DMS153 (cell line): Measurements from ENCODE around the gene MYBPH.

Experiments
- DNase-seq: peaks from one replicate; lab custom pipeline; 2025; lab: John Stamatoyannopoulos, UW

The MYBPH gene

GRCh38 chr1:203148579-203148978 is 27.0 kb downstream of the MYBPH start:
- DNase-seq: no peak

DNA sequence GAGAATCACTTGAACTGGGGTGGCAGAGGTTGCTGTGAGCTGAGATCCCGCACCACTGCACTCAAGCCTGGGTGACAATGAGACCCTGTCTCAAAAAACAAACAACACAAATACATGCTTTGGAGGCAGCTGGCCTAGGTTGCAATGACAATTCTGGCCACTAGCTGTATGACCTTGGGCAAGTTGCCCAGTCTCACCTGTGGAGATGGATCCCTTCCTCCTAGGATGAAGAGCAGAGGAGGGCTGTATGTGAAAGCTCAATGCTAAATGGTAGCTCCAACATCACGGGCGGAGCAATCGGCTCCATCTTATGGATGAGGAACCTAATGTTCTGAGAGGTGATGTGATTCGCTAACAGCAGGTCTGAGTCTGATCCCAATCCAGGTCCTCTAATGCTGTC is 27.5 kb downstream of the MYBPH start:
- DNase-seq: no peak

- DNase-seq: no peak
These were observed 28.2 kb downstream of the MYBPH start for GRCh38 chr1:203147376-203147775.

DNA sequence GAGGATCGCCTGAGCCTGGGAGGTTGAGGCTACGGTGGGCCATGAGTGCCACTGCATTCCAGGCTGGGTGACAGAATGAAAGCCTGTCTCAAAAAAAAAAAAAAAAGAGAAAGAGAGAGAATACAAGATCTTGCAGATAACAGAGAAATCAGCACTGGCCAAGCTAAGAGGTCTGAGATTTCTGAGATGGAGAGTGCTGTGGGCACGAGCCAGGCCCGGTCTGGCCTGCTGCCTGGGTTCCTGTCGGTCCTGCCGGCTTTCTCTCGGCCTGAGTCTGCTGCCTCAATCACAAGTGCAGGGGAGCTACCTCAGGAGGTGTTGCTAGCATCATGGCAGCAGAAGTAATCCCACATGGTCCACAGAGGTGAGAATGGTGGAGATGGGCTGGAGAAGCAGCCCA is 29.1 kb downstream of the MYBPH start:
- no peak for DNase-seq

GRCh38 chr1:203146042-203146369 is 29.6 kb downstream of the MYBPH start:
- no peak for DNase-seq

- no peak for DNase-seq
These were observed 30.1 kb downstream of the MYBPH start for GRCh38 chr1:203145321-203146041.

DNA sequence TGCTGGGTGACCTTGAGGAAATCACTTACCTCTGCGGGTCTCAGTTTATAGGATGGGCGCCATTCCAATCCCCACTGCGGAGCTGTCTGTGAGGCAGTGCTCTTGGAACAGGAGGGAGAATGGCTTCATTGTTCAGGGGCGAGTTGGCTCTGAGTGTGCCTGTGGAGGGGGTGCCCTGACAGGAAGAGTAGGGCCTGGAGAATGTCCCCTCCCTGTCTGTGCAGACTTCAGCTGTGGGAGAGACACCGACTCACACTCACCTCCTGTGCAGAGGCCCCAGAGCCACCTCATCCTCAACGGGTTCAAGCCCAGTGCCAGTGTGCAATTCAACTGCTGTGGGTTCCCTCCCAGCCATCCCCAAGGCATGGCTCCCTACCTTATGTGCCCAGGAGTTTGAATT is 31.0 kb downstream of the MYBPH start:
- no peak for DNase-seq

- DNase-seq: no peak
These were observed 32.0 kb downstream of the MYBPH start for GRCh38 chr1:203143641-203144040.

- peak; percentile 97 for DNase-seq
These were observed 32.8 kb downstream of the MYBPH start for GRCh38 chr1:203142684-203143408.

- DNase-seq: no peak
These were observed 33.5 kb downstream of the MYBPH start for GRCh38 chr1:203142124-203142523.

- DNase-seq: no peak
These were observed 34.7 kb downstream of the MYBPH start for GRCh38 chr1:203140743-203141520.

- DNase-seq: no peak
These were observed 35.6 kb downstream of the MYBPH start for GRCh38 chr1:203139976-203140475.

DNA sequence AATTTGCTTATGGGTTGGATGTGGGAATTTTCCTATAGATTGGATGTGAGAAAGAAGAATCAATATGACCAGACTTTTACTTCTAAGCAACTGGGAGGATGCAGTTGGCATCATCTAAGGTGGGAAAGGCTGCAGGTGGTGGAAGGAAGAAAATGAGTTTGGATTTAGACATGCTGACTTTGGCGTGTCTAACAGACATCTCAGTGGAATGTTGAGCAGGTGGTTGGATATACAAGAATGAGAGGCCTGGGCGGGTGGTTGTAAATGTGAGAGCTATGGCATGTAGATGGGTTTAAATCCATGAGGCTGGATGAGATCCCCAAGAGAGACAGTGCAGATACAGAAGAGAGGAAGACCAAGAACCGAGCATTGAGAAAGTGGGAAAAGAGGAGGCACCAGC is 37.6 kb downstream of the MYBPH start:
- DNase-seq: no peak

DNA sequence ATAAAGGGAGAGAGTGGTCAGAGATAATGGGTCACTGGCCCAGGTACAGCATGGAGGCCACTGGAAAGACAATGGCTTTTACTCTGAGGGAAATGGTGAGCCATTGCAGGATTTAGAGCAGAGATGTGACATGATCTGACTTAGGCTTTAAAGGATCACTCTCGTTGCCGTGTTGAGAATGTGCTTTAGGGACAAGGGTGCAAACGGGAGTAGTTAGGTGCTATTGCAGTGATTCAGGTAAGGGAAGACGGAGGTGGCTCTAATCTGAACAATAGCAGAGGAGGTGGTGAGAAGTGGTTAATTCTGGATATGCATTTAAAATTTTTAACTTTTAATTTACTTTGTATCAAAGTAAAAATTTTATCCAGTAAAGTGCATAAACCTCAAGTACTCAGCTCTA is 38.3 kb downstream of the MYBPH start:
- DNase-seq: no peak

- DNase-seq: no peak
These were observed 39.1 kb downstream of the MYBPH start for GRCh38 chr1:203136409-203137042.

- no peak for DNase-seq
These were observed 39.9 kb downstream of the MYBPH start for GRCh38 chr1:203135636-203136305.

GRCh38 chr1:203133970-203134725 is 41.5 kb downstream of the MYBPH start:
- no peak for DNase-seq

- no peak for DNase-seq
These were observed 44.0 kb downstream of the MYBPH start for GRCh38 chr1:203131548-203132200.

- DNase-seq: no peak
These were observed 45.2 kb downstream of the MYBPH start for GRCh38 chr1:203130358-203130985.
